Measurements from ENCODE around the gene DAB1. TPM values are rescaled to one million over a fixed set of nuclear protein-coding genes. Genes with fewer than 3 reads are reported as not detected.

DAB1 gene
- total RNA-seq, 1 donor from 2014 or later = 1.9 TPM

DNA sequence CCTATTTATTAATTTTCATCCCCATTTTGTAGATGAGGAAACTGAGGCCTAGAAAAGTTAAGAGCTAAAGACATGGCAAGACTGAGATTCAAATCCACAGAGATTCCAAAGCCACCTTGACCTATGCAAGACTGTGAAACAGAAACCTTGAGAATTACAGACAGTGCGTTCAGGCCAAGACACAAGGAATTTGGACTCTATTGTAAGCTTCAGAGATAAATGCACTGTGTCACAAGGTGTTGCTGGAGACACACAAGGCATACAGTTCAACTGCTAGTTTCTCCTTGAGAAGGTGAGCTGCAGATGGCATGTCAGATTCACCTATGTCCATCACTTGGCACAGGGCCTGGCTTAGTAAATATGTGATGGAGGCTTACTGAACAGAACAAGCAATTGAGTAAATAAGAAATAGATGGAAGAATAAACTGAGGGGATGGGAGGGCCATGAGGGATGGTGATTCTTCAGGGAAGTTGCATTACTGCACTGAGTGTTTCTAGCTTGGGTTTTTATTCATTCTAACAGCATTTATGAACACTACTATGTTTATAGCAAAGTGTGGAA lies 215.0 kb downstream of the DAB1 start:
- TF ChIP-seq, protein P1, sequence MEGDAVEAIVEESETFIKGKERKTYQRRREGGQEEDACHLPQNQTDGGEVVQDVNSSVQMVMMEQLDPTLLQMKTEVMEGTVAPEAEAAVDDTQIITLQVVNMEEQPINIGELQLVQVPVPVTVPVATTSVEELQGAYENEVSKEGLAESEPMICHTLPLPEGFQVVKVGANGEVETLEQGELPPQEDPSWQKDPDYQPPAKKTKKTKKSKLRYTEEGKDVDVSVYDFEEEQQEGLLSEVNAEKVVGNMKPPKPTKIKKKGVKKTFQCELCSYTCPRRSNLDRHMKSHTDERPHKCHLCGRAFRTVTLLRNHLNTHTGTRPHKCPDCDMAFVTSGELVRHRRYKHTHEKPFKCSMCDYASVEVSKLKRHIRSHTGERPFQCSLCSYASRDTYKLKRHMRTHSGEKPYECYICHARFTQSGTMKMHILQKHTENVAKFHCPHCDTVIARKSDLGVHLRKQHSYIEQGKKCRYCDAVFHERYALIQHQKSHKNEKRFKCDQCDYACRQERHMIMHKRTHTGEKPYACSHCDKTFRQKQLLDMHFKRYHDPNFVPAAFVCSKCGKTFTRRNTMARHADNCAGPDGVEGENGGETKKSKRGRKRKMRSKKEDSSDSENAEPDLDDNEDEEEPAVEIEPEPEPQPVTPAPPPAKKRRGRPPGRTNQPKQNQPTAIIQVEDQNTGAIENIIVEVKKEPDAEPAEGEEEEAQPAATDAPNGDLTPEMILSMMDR (IDR thresholded peaks at IDR 0.05; ENCODE audit: unreplicated experiment) = no peak
- Mint-ChIP-seq H3K27ac (no peak overlapping the region), H3K36me3 (no peaks in the 10 kb centered on the region), H3K27me3 (ENCODE audit: low read depth) (no peaks in the 10 kb centered on the region), H3K9me3 (no peaks in the 10 kb centered on the region), H3K4me1 (peaks cover 5% of the 10 kb centered on the region), H3K4me3 (no peak overlapping the region)
- no peak for DNase-seq (ENCODE audit: low spot score in 2 of 2, unreplicated experiment in 2 of 2)

DNA sequence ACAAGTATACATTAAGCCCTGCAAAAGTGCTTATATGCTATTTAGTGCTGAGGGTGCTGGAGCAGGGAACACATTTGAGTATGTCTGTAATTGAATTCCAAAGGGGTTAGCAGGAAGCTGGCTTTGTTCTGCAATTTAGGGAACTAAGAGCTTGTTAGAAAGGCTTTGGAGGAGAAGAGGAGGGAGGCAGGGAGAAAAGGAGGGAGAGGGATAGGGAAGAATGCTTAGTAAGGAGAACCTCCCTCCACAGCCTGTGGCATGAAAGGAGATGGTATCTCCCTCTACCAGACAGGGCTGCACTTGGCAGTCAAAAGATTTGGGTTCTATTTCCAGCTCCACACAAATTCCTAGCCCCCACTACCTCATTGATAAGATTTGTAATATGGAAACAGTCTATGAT lies 217.8 kb downstream of the DAB1 start:
- Mint-ChIP-seq H3K36me3 (no peaks in the 10 kb centered on the region), H3K4me3 (no peak overlapping the region)
- DNase-seq (ENCODE audit: low spot score in 2 of 2, unreplicated experiment in 2 of 2) = no peak

DNA sequence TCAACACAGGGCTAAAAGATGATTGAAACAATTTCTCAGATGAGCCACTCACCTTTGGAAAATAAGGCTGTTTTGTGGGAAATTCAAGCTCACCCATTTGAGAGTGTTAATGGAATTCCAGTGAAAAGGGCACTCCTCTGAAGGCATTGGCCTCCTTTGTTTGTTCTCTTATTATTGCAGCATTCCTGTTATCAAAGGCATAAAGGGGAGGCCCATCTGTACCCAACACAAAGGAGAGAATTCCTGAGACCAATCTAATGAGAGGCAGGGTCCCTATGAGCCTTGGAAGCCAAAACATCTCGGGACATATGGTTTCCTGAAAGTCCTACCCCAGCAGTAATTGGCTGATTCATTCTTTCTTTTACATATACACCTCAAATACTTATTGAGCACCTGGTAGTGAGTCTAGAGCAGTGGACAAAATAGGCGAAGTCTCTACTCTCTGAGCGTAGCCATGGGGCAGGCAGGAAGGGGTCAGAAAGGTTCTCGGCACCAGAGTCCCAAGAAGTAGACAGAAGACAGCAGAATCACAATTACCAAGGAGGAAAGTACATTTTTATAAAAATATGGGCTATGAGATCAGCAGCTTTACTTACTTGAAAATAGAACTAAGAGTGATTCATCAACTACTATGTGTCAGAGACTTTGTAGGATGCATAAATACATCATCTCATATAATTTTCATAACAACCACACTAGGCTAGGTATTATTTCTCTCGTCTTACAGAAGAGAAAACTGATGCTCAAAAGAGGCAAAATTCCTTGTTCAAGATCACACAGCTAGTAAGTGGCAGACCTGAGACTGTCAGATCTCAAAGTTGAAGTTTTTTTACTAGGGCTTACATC lies 218.7 kb downstream of the DAB1 start:
- TF ChIP-seq, protein P1 (IDR thresholded peaks at IDR 0.05; ENCODE audit: unreplicated experiment) = no peak
- Mint-ChIP-seq H3K4me1 (peaks cover 5% of the 10 kb centered on the region), H3K4me3 (no peak overlapping the region), H3K27ac (no peak overlapping the region), H3K9me3 (no peaks in the 10 kb centered on the region), H3K27me3 (ENCODE audit: low read depth) (peaks cover 7% of the 10 kb centered on the region), H3K36me3 (no peaks in the 10 kb centered on the region)
- no peak for DNase-seq (ENCODE audit: low spot score in 2 of 2, unreplicated experiment in 2 of 2)

More for the DNA sequence above, 217.8 kb downstream of the DAB1 start:
- H3K27me3 Mint-ChIP-seq (ENCODE audit: low read depth) = peaks cover 7% of the 10 kb centered on the region
- H3K4me1 Mint-ChIP-seq = peaks cover 5% of the 10 kb centered on the region
- no peaks in the 10 kb centered on the region for H3K9me3 Mint-ChIP-seq
- TF ChIP-seq, protein P1 (IDR thresholded peaks at IDR 0.05; ENCODE audit: unreplicated experiment) = no peak
- H3K27ac Mint-ChIP-seq = no peak overlapping the region

DNA sequence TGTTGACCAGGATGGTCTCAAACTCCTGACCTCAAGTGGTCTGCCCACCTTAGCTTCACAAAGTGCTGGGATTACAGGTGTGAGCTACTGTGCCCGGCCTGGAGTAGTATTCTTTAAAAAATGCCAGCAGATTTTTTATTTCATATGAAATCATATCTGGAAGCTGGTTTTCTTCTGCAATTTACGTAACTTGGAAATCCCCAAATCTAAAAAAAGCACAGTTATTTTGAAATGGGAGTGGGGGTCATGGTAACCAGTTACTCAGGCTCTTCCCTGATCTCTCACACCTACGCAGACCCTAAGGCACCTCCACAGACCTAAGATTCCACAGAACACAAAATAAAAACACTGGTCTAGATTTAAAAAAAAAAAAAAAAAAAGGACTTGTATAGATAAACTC lies 219.8 kb downstream of the DAB1 start:
- TF ChIP-seq, protein P1 (IDR thresholded peaks at IDR 0.05; ENCODE audit: unreplicated experiment) = no peak
- H3K4me3 Mint-ChIP-seq = no peak overlapping the region
- H3K4me1 Mint-ChIP-seq = peaks cover 5% of the 10 kb centered on the region
- no peaks in the 10 kb centered on the region for H3K9me3 Mint-ChIP-seq
- H3K27ac Mint-ChIP-seq = no peak overlapping the region
- H3K36me3 Mint-ChIP-seq = no peaks in the 10 kb centered on the region
- DNase-seq (ENCODE audit: low spot score in 2 of 2, unreplicated experiment in 2 of 2) = no peak
- peaks cover 7% of the 10 kb centered on the region for H3K27me3 Mint-ChIP-seq (ENCODE audit: low read depth)

DNA sequence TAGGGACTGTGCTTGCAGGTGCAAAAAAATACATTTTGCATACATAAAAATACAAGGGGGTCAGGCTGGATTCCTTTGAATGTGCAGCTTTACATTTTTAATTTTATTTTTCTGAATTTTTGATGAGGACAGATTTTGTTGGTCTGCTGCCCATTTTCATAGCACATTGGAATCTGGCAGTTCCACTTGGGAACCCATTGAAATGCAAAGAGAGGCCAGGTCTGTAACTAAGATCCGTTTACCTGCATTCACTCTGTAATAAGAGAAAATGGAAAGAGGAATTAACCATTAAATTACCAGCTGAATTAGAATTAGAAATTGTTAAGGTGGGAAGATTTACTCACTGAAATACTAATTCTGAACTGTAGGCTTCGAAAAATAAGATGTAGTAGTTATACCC lies 221.6 kb downstream of the DAB1 start:
- Mint-ChIP-seq H3K27me3 (ENCODE audit: low read depth) (peaks cover 9% of the 10 kb centered on the region), H3K4me3 (no peak overlapping the region), H3K27ac (no peak overlapping the region), H3K9me3 (no peaks in the 10 kb centered on the region), H3K36me3 (no peaks in the 10 kb centered on the region), H3K4me1 (peaks cover 15% of the 10 kb centered on the region)
- TF ChIP-seq, protein P1 (IDR thresholded peaks at IDR 0.05; ENCODE audit: unreplicated experiment) = no peak
- DNase-seq (ENCODE audit: low spot score in 2 of 2, unreplicated experiment in 2 of 2) = no peak
